HG03108 (cell line): ENCODE results near the gene CTRB1.

ENCODE experiments used
- ATAC-seq: cut with Tn5 transposase; IDR thresholded peaks from one replicate; pipeline ENCODE4 v1.9.1; 2021; ENCODE audit warnings: moderate library complexity; ENCODE audit not compliant: unreplicated experiment

The CTRB1 gene

DNA sequence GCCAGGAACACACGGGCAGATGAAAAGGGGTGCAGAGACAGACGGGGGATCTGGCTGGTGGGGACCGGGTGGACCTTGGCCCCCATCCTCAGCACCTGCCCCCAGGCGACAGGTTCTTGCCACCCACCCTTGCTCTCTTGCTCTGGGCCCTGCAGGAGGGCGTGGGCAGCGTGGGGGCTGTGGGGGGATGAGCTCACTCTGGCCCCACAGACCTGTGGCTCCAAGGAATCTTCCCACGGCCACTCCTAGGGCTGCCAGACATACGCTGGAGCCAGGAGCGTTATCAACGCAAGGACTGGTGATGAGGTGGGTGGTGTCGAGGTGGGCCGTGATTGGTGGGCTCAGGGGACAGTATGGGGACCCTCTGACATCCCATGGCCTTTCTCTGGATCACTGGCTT, 6.3 kb downstream of the CTRB1 start:
- ATAC-seq: no peak

DNA sequence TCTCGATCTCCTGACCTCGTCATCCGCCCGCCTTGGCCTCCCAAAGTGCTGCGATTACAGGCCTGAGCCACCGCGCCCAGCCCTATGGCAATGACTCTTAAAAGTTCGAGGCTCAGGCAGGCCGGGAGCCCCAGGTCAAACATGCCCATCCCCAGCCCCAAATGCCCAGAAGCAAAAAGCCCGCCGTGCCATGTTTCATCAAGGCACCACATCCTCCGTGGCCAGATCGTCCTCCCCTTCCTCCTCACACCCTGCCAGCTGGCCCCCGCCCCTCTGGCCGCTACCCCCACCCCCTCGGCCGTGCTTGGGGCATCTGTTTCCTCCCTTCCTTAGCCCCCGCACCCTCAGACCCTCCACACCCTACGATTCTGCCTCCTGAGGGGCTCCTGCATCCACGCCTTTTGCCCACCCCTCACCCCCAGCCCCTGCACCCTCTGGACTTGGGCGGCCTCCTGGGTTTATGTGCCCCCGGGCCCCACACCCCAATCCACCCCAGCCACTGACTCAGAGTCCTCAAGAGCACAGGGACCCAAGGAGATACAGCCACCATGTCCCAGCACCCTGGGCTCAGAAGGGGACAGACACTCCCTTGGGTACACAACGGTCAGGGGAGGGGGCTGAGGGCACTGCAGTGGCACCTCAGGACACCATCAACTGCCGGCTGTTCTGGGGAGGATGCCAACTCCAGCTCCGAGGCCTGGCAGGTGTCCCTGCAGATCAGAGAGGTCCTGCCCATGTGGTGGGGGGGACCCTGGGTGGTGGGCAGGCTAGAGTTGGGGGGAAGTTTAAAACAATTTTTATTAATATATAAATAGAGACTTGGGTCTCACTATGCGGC, 7.1 kb downstream of the CTRB1 start:
- no peak for ATAC-seq

DNA sequence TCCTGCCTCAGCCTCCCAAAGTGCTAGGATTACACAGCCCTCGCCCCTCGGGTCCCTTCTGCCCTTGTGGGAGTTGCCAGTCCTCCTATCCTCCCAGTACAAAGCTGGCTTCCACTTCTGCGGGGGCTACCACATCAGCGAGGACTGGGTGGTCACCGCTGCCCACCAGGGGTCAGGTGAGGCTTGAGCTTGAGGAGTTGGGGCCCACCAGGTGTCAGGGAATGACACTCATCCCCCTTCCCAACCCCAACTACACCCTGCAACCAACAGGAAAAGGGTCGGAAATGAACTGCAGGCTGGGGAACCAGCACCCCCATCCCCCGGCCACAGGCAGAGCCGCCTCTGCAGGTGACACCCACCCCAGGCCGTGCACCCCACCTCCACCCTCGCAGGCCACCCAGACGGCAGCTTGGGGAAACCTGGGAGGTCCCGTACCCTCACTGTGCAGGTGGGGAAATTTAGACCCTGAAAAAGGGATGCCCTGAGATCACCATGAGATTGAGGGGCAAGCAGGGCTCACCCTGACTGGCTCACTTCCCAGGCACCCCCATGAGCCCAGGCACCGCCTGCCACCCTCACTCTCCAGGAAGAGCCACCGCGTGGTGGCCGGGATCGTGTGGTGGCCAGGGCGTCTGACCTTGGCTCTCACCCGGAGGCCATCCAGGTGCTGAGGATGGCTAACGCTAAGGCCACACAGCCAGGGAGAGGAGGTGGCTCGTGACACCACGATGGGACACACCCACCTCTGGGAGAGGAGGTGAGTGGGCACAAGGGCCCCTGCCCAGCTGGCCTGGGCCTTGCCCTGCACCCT, 8.0 kb downstream of the CTRB1 start:
- ATAC-seq: no peak

DNA sequence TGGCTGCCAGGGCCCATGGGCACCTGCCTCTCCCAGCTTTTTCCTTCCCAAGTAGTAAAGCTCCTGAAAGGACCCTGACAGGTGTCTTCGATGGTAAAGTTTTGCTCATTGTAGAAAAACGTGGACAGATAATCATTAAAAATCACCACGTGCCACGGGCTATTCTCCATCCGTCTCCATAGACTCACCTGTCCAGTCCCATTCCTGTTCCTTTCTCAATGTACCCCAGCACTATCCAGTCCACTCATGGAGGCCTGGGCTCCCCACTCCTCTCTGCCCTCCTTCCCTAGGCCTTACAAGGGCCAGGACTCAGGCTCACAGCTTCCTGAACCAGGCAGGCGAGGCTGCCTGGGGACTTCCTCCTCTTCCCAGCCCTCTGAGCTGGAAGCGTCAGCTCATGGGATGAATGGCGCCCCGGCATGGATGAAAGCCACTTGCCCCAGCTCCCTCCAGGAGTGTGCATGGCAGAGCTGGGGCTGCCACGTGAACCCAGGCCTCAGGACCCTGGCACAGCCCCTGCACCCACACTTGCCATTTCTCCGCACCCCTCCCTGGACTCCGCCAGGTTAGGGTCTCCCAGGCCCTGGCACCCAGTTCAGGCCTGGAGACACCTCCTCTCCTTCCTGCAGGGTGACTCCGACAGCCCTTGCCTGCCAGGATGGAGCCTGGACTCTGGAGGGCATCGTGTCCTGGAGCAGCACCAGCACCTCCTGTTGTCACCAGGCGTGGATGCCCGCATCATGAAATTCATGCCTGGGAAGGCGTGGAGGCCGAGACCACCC, 8.8 kb downstream of the CTRB1 start:
- no peak for ATAC-seq

DNA sequence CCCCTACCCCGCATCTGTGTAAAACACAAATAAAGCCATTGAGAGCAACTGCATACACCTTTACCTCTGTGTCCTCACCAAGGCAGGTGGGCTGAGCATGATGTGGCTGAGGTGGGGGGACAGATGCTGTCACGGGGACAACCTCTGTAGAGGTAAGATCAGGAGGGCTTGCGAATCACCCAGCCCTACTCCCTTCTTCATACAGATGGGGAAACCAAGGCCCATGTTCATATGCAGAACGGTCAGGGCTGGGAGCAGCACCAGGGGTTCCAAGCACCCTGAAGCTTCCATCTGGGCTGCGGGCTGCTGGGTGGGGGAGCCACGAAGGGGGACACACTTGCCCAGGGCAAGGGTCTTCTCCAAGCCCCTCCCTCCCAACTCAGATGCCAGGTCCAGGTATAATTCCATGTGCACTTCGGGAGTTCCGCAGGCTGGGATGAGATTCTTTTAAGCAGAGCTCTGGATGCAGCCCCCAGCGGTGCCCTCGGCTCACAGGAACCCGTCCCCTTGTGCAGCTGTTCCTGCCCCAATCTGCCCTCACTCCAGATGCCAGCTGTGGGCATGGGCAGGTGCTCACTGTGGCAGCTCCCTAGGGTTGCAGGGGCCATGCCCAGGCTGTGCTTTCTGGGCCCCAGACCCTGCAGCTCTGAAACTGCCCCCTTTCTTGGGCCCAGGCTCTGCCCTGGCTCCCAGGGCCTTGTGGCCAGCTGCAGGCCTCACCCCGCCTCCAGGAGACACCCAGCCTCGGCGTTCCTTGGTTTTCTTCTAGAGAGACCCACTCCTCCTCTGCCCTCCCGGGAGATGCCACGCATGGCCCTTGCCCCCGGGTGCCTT, 9.6 kb downstream of the CTRB1 start:
- no peak for ATAC-seq

DNA sequence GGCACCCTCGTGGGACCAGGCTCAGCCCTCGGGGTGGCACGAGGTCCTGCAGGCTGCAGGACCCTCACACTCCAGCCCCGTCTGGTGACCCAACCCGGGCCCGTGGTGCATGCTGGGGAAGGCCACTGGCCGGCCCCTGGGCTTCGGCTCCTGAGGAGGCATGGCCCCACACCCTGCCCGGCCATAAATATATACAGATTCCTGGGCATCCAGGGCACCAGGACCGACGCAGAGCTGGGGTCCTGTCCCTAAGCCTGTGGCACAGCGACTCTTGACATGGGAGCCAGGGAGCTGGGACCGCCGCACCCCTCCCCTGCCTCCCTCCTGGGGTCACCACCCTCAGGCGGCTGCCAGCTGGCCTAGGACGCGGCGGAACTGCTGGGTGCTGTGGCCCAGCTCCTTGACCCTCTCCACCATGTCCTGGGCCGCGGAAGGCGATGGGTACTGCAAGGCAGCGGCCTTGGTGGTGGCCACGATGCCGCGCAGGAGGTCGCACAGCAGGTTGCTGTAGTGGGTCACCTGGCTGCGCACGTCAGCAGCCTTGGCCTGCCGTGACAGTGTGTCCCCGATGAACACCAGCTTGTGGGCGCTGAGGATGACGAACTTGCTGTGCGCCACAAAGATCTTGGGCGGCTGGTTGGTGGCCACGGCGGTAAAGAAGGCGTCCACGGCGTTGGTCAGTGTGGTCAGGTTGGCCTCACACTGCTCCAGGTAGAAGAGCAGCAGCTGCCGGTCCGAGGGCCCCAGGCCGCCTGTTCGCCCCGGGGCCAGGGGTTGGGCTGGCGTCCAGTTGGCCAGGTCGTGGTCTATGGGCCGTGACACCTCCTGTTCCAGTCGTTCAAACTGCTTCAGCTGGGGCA, 10.6 kb downstream of the CTRB1 start:
- no peak for ATAC-seq

DNA sequence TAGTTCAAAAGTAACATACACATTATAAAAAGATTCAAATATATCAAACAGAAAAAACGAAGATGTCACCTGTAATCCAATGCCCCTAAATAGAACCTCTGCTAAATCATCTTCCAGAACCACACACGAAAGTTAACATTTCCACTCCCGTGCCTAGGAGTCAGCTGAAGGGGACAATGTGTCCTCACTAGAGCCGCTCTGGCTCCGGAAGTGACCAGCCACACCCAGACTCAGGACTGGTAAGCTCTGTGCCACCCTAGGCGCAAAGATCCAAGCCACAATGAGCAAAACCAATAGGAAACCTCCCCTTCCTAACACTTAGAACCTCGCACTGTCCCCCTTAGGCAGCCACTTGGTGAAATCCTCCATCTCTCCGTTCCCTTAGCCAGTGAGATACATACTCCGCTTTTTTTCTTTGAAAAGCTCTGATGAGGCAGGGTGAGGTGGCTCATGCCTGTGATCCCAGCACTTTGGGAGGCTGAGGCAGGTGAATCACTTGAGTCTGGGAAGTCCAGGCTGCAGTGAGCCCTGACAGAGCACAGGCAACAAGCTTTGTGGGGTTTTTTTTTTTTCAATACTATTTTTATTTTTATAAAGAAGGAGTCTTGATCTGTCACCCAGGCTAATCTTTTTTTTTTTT, 11.8 kb downstream of the CTRB1 start:
- ATAC-seq: no peak

DNA sequence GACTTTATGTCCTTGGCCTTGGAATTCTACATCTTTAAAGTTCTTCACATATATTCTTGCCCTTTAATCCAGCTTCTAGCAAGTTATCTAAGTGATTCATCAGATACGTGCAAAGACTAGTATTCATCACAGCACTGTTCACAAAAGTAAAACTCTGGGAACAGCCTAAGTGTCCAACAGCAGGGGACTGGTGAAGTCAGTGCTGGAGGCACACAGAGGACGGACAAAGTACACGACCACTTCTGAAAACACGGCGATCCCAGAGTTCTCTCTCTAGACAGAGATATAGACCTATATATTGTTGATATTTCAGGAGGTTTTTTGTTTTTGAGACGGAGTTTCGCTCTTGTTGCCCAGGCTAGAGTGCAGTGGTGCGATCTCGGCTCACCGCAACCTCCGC, 12.8 kb downstream of the CTRB1 start:
- ATAC-seq: no peak

DNA sequence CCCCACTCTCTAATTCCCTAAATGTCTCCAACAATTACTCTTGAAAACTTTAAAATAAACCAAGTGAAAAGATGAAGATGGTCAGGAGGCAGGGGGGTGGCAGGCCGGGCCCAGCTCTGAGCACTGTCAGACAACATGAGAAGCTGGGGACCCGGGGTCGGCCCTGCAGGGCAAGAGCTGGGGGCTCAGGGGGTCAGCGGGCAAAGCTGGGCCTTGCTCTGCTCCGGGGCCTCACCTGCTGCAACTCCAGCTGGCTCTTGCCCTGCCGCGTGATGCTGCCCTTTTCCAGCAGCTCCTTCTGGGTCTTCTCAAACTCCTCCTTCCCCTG, 14.8 kb downstream of the CTRB1 start:
- no peak for ATAC-seq

DNA sequence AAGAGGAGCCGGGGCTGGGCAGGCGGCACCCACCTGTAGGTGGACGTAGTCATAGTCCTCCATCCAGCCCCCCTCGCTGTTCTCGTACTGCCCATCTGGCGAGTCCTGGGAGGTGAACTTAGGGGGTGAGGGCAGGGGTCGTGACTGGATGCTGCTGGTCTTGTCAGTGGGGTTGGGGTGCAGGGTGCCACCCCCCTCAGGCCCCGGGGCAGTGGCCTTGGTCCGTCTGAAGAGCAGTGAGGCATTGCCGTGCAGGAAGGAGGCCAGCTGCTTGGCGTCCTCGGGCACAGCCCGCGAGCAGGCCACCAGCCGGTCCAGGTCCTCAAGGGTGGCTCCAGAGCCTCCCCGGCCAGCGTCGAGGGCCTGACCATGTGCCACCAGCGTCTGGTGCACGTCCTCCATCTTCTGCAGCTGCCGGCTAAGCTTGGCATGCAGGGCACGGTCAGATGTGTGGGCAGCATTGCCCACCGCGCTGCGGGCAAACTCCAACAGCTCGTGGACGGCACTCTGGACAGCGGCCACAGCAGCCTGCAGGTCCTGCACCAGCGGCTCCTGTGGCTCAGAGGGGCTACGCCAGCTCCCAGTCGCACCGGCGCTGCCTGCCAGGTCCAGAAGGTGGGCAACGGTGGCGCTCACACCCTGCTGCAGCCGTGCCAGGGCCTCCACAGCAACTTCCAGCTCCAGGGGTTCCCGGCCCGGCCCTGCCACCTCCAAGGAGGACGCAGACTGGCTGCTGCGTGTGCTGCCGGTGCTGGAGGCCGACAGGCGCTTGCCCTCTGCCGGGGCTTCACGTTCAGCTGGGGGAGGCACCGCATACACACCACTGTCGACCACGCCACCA, 16.3 kb downstream of the CTRB1 start:
- ATAC-seq: no peak

DNA sequence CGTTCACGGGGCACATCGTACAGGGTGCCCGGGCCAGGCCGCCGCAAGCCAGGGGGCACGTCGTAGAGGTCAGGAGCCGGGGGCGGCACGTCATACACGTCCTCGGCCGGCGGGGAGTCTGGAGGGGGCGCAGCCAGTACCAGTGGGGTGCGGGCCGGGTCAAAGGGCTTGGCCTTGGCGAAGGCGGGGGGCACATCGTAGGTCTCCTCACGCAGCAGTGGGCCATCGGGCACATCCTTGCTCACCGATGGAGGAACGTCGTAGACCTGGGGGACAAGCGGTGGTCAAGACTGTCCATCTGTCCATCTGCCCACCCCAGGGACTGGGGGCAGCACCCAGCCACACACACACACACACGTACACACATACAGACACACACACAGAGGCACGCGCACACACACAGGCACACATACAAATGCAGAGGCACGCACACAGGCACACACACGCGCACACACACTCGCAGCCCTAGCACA, 17.0 kb downstream of the CTRB1 start:
- ATAC-seq: no peak

DNA sequence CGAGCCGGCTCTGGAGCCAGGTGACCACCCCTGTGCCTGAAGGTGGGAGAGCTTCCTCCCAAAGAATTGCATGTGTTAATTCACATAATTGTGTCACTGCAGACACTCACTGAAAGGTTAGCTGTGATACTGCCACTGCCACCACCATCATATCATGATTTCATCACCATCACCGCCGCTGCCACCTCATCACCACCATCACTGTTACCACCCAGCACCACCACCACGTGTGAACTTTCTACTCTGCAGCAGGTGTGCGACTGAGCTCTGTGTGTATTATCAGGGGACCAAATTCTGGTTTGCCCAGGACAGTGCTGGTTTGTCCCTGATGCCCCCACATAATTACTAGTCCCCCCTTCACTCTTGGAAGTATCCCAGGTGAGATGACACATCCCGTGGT, 17.4 kb downstream of the CTRB1 start:
- no peak for ATAC-seq

DNA sequence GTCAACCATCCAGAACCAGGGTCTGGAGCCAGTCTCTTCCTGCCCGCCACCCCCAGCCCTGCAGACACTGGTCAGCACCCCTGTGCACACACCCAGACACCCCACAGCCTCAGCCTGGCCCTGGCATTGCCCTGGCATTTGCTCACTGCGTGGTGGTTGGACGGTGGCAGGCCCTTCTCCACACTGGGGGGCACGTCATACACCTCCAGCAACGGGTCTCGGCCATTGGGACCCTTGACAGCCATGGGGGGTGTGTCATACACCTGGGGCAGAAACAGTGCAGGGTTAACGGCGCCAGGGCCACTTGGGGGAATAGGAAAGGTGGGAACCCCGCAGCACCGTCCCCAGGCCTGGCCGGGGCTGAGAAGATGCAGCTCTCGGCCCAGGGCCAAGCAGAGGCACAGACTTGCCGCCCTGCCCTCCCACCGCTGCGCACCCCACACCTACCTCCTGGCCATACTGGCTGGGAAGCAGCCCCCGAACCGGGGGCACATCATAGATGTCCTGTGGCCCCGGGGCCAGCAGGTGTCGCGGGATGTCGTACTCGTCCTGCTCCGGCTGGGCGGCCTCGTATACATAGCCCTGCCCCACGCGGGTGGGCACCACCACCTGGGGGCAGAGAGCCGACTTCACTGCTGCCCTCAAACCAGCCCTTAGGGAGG, 18.1 kb downstream of the CTRB1 start:
- no peak for ATAC-seq

DNA sequence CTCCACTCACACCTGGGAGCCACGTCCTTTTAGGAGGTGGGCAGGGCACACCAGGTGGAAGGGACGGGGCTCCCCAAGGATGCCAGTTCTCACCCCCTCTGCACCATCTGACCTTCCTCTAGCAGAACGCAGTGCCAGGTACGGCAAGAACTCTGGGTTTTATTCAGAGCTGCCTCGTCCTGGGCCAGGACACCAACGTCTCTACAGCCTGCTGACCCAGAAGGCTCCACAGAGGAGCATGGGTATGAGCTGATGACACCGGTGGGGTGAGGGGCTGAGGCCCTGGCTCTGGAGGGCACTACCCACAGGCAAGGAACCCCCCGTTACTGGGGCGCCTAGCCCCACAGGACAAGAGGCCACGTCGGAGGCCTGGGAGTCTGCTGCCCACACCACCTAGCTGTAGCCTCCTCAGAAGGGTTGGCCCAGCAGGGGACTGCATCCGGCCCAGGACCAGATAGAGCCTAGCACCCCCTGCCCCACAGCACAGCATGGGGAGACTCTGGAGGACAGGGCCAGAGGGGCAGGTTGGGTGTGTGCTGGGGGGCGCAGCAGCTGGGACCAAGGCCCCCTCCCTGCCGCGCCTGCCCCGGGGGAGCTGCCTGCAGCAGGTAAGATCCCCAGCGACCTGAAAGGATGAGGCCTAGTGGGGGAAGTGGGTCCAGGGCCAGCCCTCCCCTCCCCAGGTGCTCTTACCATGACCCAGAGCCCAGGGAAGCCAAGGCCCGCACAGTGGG, 18.8 kb downstream of the CTRB1 start:
- no peak for ATAC-seq

DNA sequence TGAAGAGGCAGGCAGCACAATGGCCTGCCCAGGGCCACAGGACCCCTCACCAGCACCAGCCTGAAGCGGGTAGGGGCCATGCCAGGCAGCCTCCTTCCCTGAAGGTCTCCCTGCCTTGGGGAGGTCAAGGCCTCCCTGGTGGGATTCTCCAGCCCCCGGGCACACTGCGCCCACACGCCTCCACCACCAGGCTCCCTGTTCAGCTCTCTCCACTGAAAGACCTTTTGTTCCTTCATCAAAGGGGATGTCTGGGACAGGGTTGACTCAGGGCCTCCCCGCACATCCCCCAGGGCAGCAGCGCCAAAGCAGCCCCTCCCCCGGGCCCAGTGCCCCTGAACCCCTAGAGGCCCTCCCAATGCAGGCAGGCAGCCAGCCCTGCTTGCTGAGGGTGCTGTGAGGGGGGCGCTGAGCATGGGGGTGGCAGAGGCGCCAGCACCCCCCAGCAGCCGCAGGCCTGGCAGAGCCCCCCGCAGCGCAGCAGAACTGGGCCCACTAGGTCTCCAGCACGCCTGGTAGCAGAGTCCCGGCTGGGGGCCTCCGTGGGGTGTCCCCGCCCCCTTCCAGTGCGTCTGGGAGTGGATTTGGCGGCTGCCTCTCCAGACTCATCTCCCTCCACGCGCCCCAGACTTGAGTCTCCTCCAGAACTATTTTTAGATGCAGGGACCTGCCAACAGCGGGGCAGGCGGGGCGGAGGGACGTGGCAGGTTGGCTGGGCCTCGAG, 19.5 kb downstream of the CTRB1 start:
- ATAC-seq: no peak

DNA sequence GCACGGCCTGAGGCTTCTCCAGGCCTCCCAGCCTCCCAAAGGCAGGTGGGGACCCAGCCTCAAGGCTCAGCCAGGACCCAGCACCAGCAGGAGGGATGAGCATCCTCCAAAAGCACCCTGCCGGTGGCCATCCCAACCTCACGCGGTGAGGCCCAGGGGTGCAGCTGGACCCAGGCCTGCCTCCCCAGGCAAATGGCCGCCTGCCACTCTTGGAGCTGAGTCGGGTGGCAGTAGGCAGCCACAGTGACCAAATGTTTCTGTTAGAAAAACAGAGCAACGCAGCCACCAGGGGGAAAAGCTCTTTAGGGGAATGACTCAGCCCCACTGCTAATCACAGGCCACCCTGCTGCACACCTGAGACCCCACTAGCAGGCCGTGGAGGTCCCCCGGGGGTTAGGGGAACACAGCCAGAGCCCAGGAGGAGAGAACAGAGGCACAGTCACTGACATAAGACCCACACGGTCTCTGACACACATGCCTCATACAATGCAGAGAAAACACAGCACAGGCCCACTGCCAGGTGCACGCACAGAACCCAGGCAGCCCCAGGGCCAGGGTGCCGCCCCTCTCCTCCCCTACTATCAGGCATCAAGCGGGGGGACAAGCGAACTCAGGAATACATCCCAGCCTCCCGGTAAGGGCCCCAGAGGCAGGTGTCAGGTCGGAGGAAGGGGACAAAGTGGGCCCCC, 20.2 kb downstream of the CTRB1 start:
- ATAC-seq: no peak
